MCF 10A (cell line): Measurements from ENCODE around the gene HCRTR1. TPM values are rescaled to one million over a fixed set of nuclear protein-coding genes. Genes with fewer than 3 reads are reported as not detected.

Experiments
- BruUV-seq: library from RNA; stranded (reverse); fragments of 400-500 nt; replicated peaks from 2 replicates; lab custom pipeline; 2021; lab: Mats Ljungman, UMichigan
- CTCF ChIA-PET: fragments of 300-600 bp; sonication (Branson Sonifier 250); formaldehyde crosslinking; extraction: SDS; loops from one replicate; lab custom pipeline; 2021; ENCODE audit warnings: antibody characterized with exemption, inconsistent platforms; lab: Yijun Ruan, JAX
- POLR2A ChIA-PET: fragments of 300-600, 350-650 bp; sonication (Branson Sonifier 250); formaldehyde crosslinking; extraction: SDS; loops from one replicate; lab custom pipeline; 2020; ENCODE audit warnings: antibody characterized with exemption, inconsistent platforms; lab: Yijun Ruan, JAX
- DNase-seq: peaks from one replicate; pipeline ENCODE4 v3.0.0-alpha.2; 2018; ENCODE audit not compliant: unreplicated experiment
- H3K27ac Mint-ChIP-seq: one replicate; pipeline ENCODE4 v1.8.0; 2022; ENCODE audit warnings: mild to moderate bottlenecking, low read depth, mixed read lengths; ENCODE audit not compliant: unreplicated experiment
- H3K27me3 Mint-ChIP-seq: one replicate; pipeline ENCODE4 v1.8.0; 2022; ENCODE audit warnings: mixed read lengths; ENCODE audit not compliant: insufficient read depth, unreplicated experiment
- H3K36me3 Mint-ChIP-seq: one replicate; pipeline ENCODE4 v1.8.0; 2022; ENCODE audit warnings: mild to moderate bottlenecking, moderate library complexity, mixed read lengths; ENCODE audit not compliant: insufficient read depth, unreplicated experiment
- H3K4me1 Mint-ChIP-seq: one replicate; pipeline ENCODE4 v1.8.0; 2022; ENCODE audit warnings: mixed read lengths; ENCODE audit not compliant: insufficient read depth, unreplicated experiment
- H3K4me3 Mint-ChIP-seq: one replicate; pipeline ENCODE4 v1.8.0; 2022; ENCODE audit warnings: mild to moderate bottlenecking, moderate library complexity, mixed read lengths; ENCODE audit not compliant: unreplicated experiment
- H3K9me3 Mint-ChIP-seq: one replicate; pipeline ENCODE4 v1.8.0; 2022; ENCODE audit warnings: mixed read lengths; ENCODE audit not compliant: unreplicated experiment
- CTCF ChIP-seq: fragments of 200-600 bp; IDR thresholded peaks from one replicate; pipeline ENCODE4 v1.8.0; 2022; ENCODE audit warnings: antibody characterized with exemption, mild to moderate bottlenecking; ENCODE audit not compliant: unreplicated experiment
- intact Hi-C: fragments of 100-400 bp; cut with micrococcal nuclease; formaldehyde crosslinking; loops from 2 replicates; pipeline ENCODE4 v1.14.1; 2022
- total RNA-seq: library from RNA; stranded (reverse); gene quantifications from 2 replicates; pipeline ENCODE4 v1.2.3, GENCODE V29; 2022

Gene HCRTR1
- total RNA-seq, 1 experiment from 2014 or later = not detected

- no peaks in the 10 kb centered on the region for H3K9me3 Mint-ChIP-seq
- ChIA-PET POLR2A (interaction anchor here (1.3 kb wide), 1 partner anchor 10 kb away, joined by 3 read pairs; no protein-coding TSS in a partner anchor), CTCF (interaction anchor here (1.1 kb wide), 1 partner anchor 131 kb away, joined by 3 read pairs; no protein-coding TSS in a partner anchor)
- no peak overlapping the region for H3K4me3 Mint-ChIP-seq
- no peak overlapping the region for H3K27ac Mint-ChIP-seq
- no peak for TF ChIP-seq CTCF
- no TSS peak for BruUV-seq
- H3K27me3 Mint-ChIP-seq = no peaks in the 10 kb centered on the region
- intact Hi-C loops = no loop called here
- H3K36me3 Mint-ChIP-seq = peaks cover 32% of the 10 kb centered on the region
- no peaks in the 10 kb centered on the region for H3K4me1 Mint-ChIP-seq
- DNase-seq = no peak
These were observed 39.7 kb downstream of the HCRTR1 start for GRCh38 chr1:31657020-31657804.

GRCh38 chr1:31657972-31658510, 40.6 kb downstream of the HCRTR1 start:
- CTCF ChIA-PET = interaction anchor here (0.6 kb wide), 1 partner anchor 84 kb away, joined by 3 read pairs; no protein-coding TSS in a partner anchor
- TF ChIP-seq CTCF = no peak
- intact Hi-C loops = no loop called here
- Mint-ChIP-seq H3K4me1 (no peaks in the 10 kb centered on the region), H3K36me3 (peaks cover 32% of the 10 kb centered on the region), H3K4me3 (no peak overlapping the region), H3K27me3 (no peaks in the 10 kb centered on the region), H3K27ac (no peak overlapping the region), H3K9me3 (no peaks in the 10 kb centered on the region)
- BruUV-seq = no TSS peak
- POLR2A ChIA-PET = interaction anchor here (1.2 to 1.3 kb wide), 2 partner anchors 11 to 12 kb away, joined by 3 to 5 read pairs; no protein-coding TSS in a partner anchor
- no peak for DNase-seq

DNA sequence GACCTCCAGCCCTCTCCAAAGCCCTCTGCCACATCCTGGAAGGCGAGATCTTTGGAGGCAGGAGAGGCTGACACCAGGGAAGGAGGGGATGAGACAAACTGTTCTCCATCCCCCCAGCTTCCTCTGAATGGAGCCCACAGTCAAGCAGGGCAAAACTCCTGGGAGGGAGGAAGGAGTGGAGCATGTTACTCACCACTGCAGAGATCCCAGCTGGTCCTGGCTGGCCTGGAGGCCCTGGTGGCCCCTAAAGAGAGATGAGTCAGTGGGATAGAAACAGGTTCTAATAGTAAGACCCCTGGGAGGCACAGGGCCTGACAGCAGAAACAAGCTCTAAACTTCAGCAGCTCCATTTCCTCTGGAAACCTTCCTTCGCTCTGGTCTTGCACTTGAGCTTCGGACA, 41.2 kb downstream of the HCRTR1 start:
- TF ChIP-seq CTCF = no peak
- Mint-ChIP-seq H3K27me3 (no peaks in the 10 kb centered on the region), H3K36me3 (peaks cover 28% of the 10 kb centered on the region), H3K9me3 (no peaks in the 10 kb centered on the region), H3K4me1 (no peaks in the 10 kb centered on the region), H3K4me3 (no peak overlapping the region), H3K27ac (no peak overlapping the region)
- BruUV-seq = no TSS peak
- ChIA-PET CTCF (interaction anchor here (1.2 kb wide), 1 partner anchor 130 kb away, joined by 3 read pairs; no protein-coding TSS in a partner anchor), POLR2A (interaction anchor here (0.6 to 1.2 kb wide), 2 partner anchors 8 to 11 kb away, joined by 4 to 5 read pairs; no protein-coding TSS in a partner anchor)
- DNase-seq = no peak
- intact Hi-C loops = no loop called here

- DNase-seq = no peak
- Mint-ChIP-seq H3K4me3 (no peak overlapping the region), H3K27me3 (no peaks in the 10 kb centered on the region), H3K36me3 (peaks cover 26% of the 10 kb centered on the region), H3K27ac (no peak overlapping the region), H3K4me1 (no peaks in the 10 kb centered on the region), H3K9me3 (no peaks in the 10 kb centered on the region)
- POLR2A ChIA-PET = interaction anchor here (1.8 kb wide), 1 partner anchor 10 kb away, joined by 4 read pairs; no protein-coding TSS in a partner anchor
- CTCF ChIA-PET = interaction anchor here (1.2 kb wide), 1 partner anchor 129 kb away, joined by 3 read pairs; no protein-coding TSS in a partner anchor
- BruUV-seq = no TSS peak
- intact Hi-C loops = loop anchor here (10.0 kb wide), 1 partner anchor 305 kb away; no protein-coding TSS in a partner anchor
- no peak for TF ChIP-seq CTCF
These were observed 42.4 kb downstream of the HCRTR1 start for GRCh38 chr1:31659889-31660288.
